ENCODE measurements around the gene TMEM171.

DNA sequence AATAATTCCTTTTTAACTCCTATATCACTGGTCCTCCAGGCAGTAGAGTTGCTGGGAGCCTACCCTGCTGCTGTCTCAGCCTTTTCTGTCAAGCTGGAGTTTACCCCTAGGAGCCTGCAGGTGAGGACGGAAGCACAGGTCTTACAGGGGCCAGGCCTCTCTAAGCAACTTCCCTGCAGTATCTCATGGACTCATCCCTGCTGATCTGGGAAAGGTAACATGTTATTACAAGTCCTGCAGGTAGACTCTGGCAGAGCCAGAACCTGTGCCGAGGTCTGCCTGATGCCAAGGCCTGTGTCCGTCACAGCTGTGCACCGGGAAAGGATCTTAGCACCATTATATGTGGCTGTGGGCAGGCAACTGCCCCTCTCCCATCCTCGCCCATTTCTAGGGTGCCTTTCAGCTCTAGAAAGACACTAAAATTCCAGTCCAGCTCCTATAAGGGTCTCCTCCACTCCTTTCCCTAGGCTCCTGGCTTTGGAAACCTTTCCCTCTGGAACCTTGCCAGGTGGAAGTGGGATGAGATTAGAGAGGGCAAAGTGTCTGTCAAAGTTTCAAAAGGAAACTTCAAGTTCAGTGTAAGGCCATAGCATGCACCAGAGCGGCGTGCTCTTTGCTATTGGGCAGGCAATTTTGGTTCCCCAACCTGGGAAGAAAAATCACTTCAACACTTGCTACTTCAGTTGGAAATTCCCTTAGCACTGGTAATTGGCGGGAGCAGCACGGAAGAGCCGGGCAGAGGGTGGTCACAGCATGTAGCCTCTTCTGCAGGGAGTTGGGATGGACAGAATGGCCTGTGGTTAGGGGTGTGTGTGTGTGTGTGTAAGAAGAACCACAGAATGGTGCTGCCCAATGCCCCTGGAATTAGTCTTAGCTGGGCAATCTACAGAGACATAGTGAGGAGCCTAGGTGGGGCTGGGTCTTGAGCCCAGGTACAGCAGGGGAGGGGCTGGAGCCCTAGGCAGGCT, 17.5 kb downstream of the TMEM171 start:
- TF ChIP-seq, protein P1, sequence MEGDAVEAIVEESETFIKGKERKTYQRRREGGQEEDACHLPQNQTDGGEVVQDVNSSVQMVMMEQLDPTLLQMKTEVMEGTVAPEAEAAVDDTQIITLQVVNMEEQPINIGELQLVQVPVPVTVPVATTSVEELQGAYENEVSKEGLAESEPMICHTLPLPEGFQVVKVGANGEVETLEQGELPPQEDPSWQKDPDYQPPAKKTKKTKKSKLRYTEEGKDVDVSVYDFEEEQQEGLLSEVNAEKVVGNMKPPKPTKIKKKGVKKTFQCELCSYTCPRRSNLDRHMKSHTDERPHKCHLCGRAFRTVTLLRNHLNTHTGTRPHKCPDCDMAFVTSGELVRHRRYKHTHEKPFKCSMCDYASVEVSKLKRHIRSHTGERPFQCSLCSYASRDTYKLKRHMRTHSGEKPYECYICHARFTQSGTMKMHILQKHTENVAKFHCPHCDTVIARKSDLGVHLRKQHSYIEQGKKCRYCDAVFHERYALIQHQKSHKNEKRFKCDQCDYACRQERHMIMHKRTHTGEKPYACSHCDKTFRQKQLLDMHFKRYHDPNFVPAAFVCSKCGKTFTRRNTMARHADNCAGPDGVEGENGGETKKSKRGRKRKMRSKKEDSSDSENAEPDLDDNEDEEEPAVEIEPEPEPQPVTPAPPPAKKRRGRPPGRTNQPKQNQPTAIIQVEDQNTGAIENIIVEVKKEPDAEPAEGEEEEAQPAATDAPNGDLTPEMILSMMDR (conservative IDR thresholded peaks at IDR 0.05): no peak
- no peak for TF ChIP-seq ZFX (IDR thresholded peaks at IDR 0.05)
